Osteoblast (primary cell): ENCODE data around the gene PDE4B. TPM values are rescaled to one million over a fixed set of nuclear protein-coding genes. Genes with fewer than 3 reads are reported as not detected.

Source experiments
- DNase-seq: peaks from one replicate; pipeline ENCODE4 v3.0.0; 2011; ENCODE audit warnings: low spot score, mixed read lengths; ENCODE audit not compliant: insufficient read length; ENCODE audit errors: missing footprints
- H2AFZ ChIP-seq: 2 replicates; pipeline ENCODE4 v1.6.0; 2011; ENCODE audit warnings: mild to moderate bottlenecking, low read length
- H3K27ac ChIP-seq: 2 replicates; pipeline ENCODE4 v1.5.1; 2011; ENCODE audit warnings: mild to moderate bottlenecking, low read depth, low read length, moderate library complexity
- H3K27me3 ChIP-seq: 2 replicates; pipeline ENCODE4 v1.6.0; 2012; ENCODE audit warnings: mild to moderate bottlenecking, control low read depth, inconsistent platforms, low read length, moderate library complexity; ENCODE audit not compliant: insufficient read depth
- H3K36me3 ChIP-seq: 2 replicates; pipeline ENCODE4 v1.5.1; 2011; ENCODE audit warnings: mild to moderate bottlenecking, low read length, control low read depth, moderate library complexity; ENCODE audit not compliant: insufficient read depth
- H3K4me1 ChIP-seq: 2 replicates; pipeline ENCODE4 v1.5.1; 2011; ENCODE audit warnings: mild to moderate bottlenecking, low read length, control low read depth, moderate library complexity; ENCODE audit not compliant: insufficient read depth
- H3K4me2 ChIP-seq: 2 replicates; pipeline ENCODE4 v1.6.0; 2011; ENCODE audit warnings: mild to moderate bottlenecking, low read length; ENCODE audit not compliant: insufficient read depth
- H3K4me3 ChIP-seq: fragments of 200-600 bp; sonication (generic); 3 replicates; pipeline ENCODE4 v1.5.1; 2012; ENCODE audit warnings: mild to moderate bottlenecking, low read length, inconsistent platforms; ENCODE audit not compliant: insufficient read depth
- H3K79me2 ChIP-seq: 2 replicates; pipeline ENCODE4 v1.6.0; 2012; ENCODE audit warnings: mild to moderate bottlenecking, low read length, control low read depth, inconsistent platforms; ENCODE audit not compliant: insufficient read depth
- H3K9me3 ChIP-seq: 2 replicates; pipeline ENCODE4 v1.5.1; 2011; ENCODE audit warnings: low read depth, low read length, control low read depth
- H4K20me1 ChIP-seq: 2 replicates; pipeline ENCODE4 v1.6.0; 2012; ENCODE audit warnings: mild to moderate bottlenecking, low read length, control low read depth; ENCODE audit not compliant: insufficient read depth
- total RNA-seq: library from RNA; depleted of rRNA; stranded (reverse); fragments of >200 nt; gene quantifications from 2 replicates; pipeline ENCODE4 v1.2.3, GENCODE V29; 2012
- TF ChIP-seq, protein P1 (sequence below): IDR thresholded peaks from 2 replicates; pipeline ENCODE4 v1.5.1; 2011; ENCODE audit warnings: mild to moderate bottlenecking, low read depth, low read length, moderate library complexity; ENCODE audit errors: extremely low read depth

The PDE4B gene
- total RNA-seq, 1 donor = 21.4 TPM

DNA sequence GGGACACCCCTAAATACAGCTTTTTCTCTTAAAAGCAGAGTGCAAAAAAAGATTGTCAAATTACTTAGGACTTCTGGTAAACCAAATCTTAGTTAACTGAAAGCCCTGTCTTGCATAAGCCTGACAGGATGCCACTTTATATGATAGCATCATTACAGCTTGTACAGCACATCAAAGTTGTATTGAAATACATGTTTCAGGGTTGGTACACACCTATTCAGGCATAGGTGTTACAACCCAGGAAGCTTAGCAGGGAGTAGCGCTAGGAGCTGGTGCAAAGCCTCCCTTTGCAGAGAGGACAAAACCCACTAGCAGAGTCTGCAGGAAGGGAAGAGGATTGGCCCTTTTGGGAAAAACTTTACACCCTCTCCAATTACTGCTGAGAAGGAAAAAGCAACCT lies 482.4 kb downstream of the PDE4B start:
- Histone ChIP-seq H3K9me3 (no peaks in the 10 kb centered on the region), H3K79me2 (no peaks in the 10 kb centered on the region), H3K36me3 (no peaks in the 10 kb centered on the region), H3K4me3 (no peak overlapping the region), H2AFZ (no peak overlapping the region), H3K4me2 (no peak overlapping the region), H3K4me1 (peaks cover 33% of the 10 kb centered on the region), H4K20me1 (no peaks in the 10 kb centered on the region), H3K27ac (no peak overlapping the region), H3K27me3 (no peaks in the 10 kb centered on the region)
- no peak for DNase-seq
- TF ChIP-seq, protein P1, sequence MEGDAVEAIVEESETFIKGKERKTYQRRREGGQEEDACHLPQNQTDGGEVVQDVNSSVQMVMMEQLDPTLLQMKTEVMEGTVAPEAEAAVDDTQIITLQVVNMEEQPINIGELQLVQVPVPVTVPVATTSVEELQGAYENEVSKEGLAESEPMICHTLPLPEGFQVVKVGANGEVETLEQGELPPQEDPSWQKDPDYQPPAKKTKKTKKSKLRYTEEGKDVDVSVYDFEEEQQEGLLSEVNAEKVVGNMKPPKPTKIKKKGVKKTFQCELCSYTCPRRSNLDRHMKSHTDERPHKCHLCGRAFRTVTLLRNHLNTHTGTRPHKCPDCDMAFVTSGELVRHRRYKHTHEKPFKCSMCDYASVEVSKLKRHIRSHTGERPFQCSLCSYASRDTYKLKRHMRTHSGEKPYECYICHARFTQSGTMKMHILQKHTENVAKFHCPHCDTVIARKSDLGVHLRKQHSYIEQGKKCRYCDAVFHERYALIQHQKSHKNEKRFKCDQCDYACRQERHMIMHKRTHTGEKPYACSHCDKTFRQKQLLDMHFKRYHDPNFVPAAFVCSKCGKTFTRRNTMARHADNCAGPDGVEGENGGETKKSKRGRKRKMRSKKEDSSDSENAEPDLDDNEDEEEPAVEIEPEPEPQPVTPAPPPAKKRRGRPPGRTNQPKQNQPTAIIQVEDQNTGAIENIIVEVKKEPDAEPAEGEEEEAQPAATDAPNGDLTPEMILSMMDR = no peak

DNA sequence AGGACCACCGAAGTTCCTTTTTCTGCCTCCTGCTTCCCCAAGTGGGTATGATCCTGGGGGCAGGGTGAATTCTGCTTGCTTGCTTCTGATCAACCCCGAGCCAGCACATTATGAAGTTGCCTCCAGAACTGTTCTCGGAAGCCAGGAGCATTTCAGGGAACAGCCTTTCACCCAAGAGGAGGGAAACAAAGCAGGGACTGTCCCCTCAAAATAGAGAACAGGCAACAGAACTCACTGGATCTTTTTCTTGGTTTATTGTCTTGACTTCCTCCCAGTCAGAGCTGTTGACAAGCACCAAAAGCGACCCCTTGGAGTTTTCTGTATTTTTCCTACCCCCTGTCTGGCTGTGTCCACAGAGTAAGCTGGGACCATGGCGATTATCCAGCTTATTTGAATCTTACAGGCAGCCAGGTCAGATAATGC lies 482.9 kb downstream of the PDE4B start:
- H3K27ac ChIP-seq = no peak overlapping the region
- H3K36me3 ChIP-seq = no peaks in the 10 kb centered on the region
- no peak overlapping the region for H3K4me2 ChIP-seq
- no peaks in the 10 kb centered on the region for H4K20me1 ChIP-seq
- no peaks in the 10 kb centered on the region for H3K27me3 ChIP-seq
- no peaks in the 10 kb centered on the region for H3K9me3 ChIP-seq
- H3K4me1 ChIP-seq = peaks cover 28% of the 10 kb centered on the region
- no peak for DNase-seq
- no peaks in the 10 kb centered on the region for H3K79me2 ChIP-seq
- H2AFZ ChIP-seq = no peak overlapping the region
- TF ChIP-seq, protein P1 = no peak
- no peak overlapping the region for H3K4me3 ChIP-seq

DNA sequence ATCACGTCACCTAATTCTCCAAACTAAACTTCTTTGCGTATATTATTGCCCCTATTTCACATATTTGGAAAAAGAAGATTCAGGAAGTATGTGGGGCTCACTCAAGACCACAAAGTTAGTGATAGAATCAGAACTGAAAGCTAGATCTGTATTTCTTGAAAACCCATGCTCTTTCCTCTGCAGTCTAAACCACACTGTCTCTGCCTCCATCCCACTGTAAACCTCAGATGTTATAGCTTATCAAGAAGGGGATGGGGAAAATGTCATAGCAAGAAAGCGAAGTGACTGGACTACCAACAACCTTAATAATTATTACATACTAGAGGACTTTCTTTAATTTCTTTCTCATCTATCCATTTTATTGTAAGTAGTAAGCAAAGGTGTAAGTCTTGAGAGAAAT lies 483.5 kb downstream of the PDE4B start:
- Histone ChIP-seq H3K9me3 (no peaks in the 10 kb centered on the region), H3K4me1 (peaks cover 22% of the 10 kb centered on the region), H3K4me2 (no peak overlapping the region), H4K20me1 (no peaks in the 10 kb centered on the region), H3K79me2 (no peaks in the 10 kb centered on the region), H3K36me3 (no peaks in the 10 kb centered on the region), H3K27ac (no peak overlapping the region), H3K4me3 (no peak overlapping the region), H3K27me3 (no peaks in the 10 kb centered on the region), H2AFZ (no peak overlapping the region)
- no peak for DNase-seq
- TF ChIP-seq, protein P1 = no peak

DNA sequence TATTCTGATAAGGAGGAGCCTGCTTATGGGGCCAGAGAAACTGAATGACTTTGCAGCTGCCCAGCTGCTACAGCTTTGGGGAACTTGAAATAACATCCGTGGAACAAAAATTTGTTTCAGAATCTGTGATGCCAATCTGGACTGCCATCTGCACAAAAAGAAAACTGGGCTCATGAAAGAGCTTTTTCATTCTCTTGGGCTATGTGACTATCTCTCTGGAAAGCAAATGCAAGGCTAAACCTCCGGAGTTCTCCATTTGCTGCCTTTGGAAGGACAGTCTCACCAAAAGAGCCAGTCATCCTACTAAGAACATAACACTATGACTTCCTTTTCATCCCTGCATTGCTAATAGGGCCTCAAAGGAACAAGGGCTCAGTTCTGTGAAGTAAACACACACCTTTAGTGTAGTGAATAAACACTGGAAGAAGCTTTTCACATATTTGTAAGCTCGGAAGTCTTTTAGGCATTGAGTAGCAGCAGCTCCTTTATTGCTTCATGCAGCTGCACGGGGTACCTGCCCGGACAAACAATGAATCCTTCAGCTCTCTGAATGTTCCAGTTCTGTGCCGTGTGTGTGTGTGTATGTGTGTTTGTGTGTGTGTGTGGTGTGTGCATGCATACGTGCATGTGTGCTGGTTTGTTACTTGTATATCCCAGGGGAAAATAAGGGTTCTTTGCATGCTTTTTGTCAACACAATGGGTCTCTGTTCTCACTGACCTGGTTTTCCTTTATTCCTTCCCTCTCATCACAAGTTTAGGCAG lies 485.7 kb downstream of the PDE4B start:
- H3K9me3 ChIP-seq = no peaks in the 10 kb centered on the region
- no peaks in the 10 kb centered on the region for H3K27me3 ChIP-seq
- no peak for DNase-seq
- TF ChIP-seq, protein P1 = no peak
- H2AFZ ChIP-seq = no peak overlapping the region
- no peak overlapping the region for H3K4me3 ChIP-seq
- H3K36me3 ChIP-seq = no peaks in the 10 kb centered on the region
- H3K79me2 ChIP-seq = no peaks in the 10 kb centered on the region
- no peak overlapping the region for H3K27ac ChIP-seq
- H3K4me2 ChIP-seq = no peak overlapping the region
- H3K4me1 ChIP-seq = peaks cover 28% of the 10 kb centered on the region
- H4K20me1 ChIP-seq = no peaks in the 10 kb centered on the region
